GM19328 (cell line): Measurements from ENCODE around the gene MDM1.
A peak's percentile ranks its signal among the peaks of the same experiment; 100 is the strongest.

ENCODE experiments used
- ATAC-seq: cut with Tn5 transposase; IDR thresholded peaks from one replicate; pipeline ENCODE4 v1.9.1; 2021; ENCODE audit warnings: mild to moderate bottlenecking, moderate library complexity; ENCODE audit not compliant: unreplicated experiment

MDM1 gene

GRCh38 chr12:68324531-68324930 lies 7.6 kb downstream of the MDM1 start:
- ATAC-seq: no peak

GRCh38 chr12:68321140-68321539 lies 11.0 kb downstream of the MDM1 start:
- ATAC-seq: no peak

- ATAC-seq: no peak
Observed at GRCh38 chr12:68319988-68320623, 12.1 kb downstream of the MDM1 start.

- no peak for ATAC-seq
Observed at GRCh38 chr12:68317047-68317667, 15.0 kb downstream of the MDM1 start.

GRCh38 chr12:68310370-68310769 lies 21.8 kb downstream of the MDM1 start:
- ATAC-seq: no peak

GRCh38 chr12:68306564-68306963 lies 25.6 kb downstream of the MDM1 start:
- no peak for ATAC-seq

GRCh38 chr12:68305278-68305677 lies 26.9 kb downstream of the MDM1 start:
- no peak for ATAC-seq

GRCh38 chr12:68304626-68305025 lies 27.5 kb downstream of the MDM1 start:
- ATAC-seq: no peak

GRCh38 chr12:68303850-68304249 lies 28.3 kb downstream of the MDM1 start:
- ATAC-seq: no peak

GRCh38 chr12:68297929-68298328 lies 34.2 kb downstream of the MDM1 start:
- ATAC-seq: no peak

- ATAC-seq: no peak
Observed at GRCh38 chr12:68294251-68294650, 37.9 kb downstream of the MDM1 start.

- ATAC-seq: no peak
Observed at GRCh38 chr12:68293347-68293746, 38.8 kb downstream of the MDM1 start.

- no peak for ATAC-seq
Observed at GRCh38 chr12:68292151-68292943, 39.8 kb downstream of the MDM1 start.

- ATAC-seq: no peak
Observed at GRCh38 chr12:68291396-68292036, 40.6 kb downstream of the MDM1 start.

- ATAC-seq: peak; percentile 99
Observed at GRCh38 chr12:68290126-68290525, 42.0 kb downstream of the MDM1 start.

GRCh38 chr12:68287106-68287505 lies 45.1 kb downstream of the MDM1 start:
- ATAC-seq: no peak

- ATAC-seq: no peak
Observed at GRCh38 chr12:68286396-68286795, 45.8 kb downstream of the MDM1 start.

- ATAC-seq: no peak
Observed at GRCh38 chr12:68285541-68285940, 46.6 kb downstream of the MDM1 start.

- no peak for ATAC-seq
Observed at GRCh38 chr12:68281322-68282077, 50.7 kb downstream of the MDM1 start.

- no peak for ATAC-seq
Observed at GRCh38 chr12:68280240-68280639, 51.9 kb downstream of the MDM1 start.
